Hematopoietic multipotent progenitor cell treated with erythropoietin and hydrocortisone succinate and interleukin-3 and kit ligand, for 8 days (in vitro differentiated cells): ENCODE results near the gene SLC25A47.
"Not testable (repeated sequence)": the region's sequence is repeated elsewhere in the genome, so short reads cannot be mapped to it uniquely, and the experiment has no call there.

ENCODE experiments used
- DNase-seq: peaks from one replicate; pipeline ENCODE4 v3.0.0-alpha.2; 2015

Gene SLC25A47

DNA sequence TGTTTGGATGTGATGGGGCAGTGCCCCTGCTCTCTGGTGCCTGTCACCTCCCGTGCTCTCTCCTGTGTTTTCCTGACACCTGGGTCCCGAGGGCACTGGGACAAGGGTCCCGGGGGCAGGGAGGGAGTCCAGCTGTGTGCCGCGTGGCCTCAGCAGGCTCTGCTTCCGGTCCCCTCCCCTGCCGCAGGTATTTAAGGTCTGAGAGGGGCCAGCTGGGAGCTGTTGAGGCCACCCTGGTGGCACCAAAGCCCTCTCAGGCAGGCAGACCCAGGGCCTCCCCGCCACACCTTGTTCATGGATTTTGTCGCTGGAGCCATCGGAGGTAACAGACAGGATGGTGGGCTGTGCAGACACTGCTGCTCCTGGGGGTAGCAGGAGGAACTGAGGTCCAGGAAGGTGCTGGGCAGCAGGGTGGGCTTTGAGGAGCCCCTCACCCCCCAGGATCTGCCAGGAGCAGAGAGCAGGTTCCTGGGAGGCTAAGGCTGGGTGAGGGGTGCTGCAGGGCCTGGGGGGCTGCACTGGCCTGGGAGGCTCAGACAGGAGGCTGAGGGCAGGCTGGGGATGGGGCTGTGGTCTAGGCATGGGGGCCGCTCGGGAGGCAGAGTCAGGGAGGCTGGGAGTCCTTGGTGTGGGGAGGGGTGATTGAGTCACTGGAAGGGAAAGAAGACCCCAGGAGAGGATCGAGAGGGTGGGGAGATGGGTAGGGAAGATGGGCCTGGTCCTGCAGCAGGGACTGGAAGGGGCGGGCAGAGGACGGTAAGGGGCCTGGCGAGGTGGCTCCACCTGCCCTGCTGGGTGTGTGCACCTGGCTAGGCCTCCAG lies at the start of gene SLC25A47:
TSS of gene SLC25A47 (plus strand) at position 219 of the 821 bp plus-strand sequence. CDS start at position 295, 76 bp downstream.
- DNase-seq, result no peak

DNA sequence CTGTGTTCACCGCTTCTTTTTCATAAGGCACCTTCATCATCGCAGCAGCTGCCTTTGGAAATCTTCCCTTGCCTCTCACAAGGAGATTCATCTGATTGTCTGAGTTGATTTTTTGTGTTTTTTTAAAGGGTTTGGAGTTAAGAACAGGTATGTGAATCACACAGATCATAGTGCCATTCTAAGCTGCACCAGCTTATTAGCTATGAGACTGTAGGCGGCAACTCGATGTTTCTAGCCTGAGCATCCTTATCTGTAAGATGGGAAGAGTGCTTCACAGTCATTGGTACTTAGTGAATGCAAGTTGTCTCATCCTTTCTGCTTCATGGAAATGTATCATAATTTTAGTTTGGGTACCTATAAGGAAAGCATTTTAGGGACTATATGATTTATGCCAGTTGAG lies 48.9 kb upstream of the SLC25A47 start:
- no peak for DNase-seq

DNA sequence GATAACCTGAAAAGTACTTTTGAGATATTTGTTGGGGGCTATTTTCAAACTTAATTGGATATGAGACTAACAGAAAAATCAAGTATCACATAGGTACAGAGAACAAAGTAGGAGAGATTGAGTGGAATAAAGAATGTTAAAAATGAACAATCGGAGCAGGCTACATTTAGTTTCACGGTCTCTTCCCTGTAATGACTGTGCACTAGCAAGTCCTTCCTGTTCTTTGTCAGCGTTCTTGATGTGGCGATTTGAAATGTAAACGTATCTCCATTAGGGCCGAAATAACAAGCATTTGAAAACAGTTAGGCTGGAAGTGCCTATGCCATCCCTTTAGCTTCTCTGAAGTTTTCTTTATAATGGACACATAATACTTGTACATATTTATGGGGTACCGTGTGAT lies 47.9 kb upstream of the SLC25A47 start:
- no peak for DNase-seq

GRCh38 chr14:100278702-100279101 lies 44.4 kb upstream of the SLC25A47 start:
- DNase-seq, result peak; percentile 39

- no peak for DNase-seq
These were observed 44.0 kb upstream of the SLC25A47 start for GRCh38 chr14:100279133-100279532.

DNA sequence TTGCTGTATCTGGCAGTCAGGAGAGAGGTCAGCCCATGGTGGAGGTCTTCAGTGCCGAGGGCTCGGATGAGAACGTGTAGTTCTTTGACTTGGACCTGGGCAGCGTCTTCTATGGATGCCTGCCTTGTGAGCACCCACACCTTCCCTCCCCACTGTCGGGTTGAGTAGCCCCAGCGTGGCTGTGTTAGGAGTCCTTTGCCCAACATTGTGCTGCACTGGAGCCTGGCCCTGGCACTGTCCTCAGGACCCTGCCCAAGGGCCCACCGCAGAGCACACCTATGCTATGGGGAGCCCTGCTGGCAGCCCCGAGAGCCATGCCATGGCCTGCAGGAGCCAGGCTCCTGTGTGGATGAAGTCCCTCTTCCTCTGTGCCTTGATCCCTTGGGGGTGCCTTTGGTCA lies 43.6 kb upstream of the SLC25A47 start:
- no peak for DNase-seq

DNA sequence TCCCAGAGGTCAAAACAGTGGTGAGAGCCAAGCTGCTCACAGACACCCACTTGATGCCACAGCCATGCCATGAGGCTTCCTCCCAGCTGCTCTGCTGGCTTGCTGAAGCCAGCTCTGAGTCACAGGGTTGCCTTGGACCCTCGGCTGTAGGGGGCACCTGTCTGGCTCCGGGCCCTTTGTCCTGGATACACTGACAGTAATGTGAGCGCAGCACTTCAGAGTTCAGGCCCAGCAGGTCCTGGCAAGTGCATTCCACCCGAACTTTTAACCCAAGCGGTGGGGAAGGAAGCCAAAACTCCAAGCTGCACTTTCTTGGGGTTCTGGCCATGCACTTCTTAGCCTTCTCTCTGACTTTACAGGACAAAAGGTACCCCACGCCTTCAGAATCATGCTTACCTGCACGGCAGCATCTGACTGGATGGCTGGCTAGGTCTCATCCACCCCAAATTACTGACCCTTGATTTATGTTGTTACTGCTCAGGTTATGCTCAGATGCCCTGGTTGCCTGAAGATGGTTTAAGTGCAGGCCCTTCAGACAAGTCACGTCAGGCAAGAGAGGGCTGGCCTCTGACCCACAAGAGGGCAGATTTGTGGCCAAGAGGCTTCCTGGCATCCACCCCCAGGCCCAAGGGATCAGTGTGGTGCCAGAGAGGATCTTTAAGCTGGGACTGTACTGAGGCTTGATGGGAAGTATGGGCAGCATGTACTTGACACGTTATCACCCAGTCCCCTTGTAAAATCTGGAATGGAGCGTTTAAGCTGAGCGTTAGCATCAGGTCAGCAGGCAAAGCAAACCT lies 41.7 kb upstream of the SLC25A47 start:
- DNase-seq, result no peak

GRCh38 chr14:100282083-100282350 lies 41.1 kb upstream of the SLC25A47 start:
- DNase-seq, result no peak

- DNase-seq, result no peak
These were observed 40.2 kb upstream of the SLC25A47 start for GRCh38 chr14:100282766-100283419.

- not testable (repeated sequence) for DNase-seq
These were observed 39.7 kb upstream of the SLC25A47 start for GRCh38 chr14:100283436-100283835.

- no peak for DNase-seq
These were observed 38.9 kb upstream of the SLC25A47 start for GRCh38 chr14:100283984-100284881.

- DNase-seq, result peak; percentile 81
These were observed 37.9 kb upstream of the SLC25A47 start for GRCh38 chr14:100285021-100285912.

GRCh38 chr14:100285913-100286400 lies 37.2 kb upstream of the SLC25A47 start:
- DNase-seq, result no peak

DNA sequence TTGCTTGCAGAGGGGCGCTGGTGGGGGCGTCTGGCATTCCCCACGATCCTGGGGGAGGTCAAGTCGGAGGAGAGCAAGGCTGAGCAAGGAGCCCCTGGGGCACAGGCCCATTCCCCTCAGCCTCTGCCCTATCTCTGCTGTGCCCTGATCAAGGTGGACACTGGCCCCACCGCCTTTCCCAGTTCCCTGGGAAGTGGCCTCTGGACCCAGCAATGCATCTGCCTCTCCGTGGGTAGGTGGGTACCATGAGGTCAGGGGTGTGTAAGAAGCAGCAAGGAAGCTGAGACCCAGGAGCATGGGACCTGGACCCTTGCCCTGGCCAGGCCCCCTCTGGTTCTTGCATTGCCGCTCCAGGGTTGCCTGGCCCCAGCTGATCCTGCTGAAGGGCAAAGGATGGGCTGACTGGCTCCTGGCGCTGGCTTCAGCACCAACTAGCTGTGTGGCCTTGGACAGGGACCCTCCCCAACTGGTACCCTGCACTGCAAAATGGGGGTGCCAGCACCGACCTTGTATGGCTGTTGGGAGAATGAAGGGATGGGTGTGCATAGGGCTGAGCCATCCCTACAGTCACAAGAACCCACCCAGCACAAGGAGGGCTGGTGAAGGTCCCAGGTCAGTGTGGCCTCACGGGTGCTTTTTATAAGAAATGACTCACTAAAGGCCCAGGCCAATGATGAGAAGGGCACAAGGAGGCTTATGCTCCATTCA lies 36.5 kb upstream of the SLC25A47 start:
- no peak for DNase-seq

GRCh38 chr14:100287202-100287997 lies 35.7 kb upstream of the SLC25A47 start:
- DNase-seq, result no peak

- not testable (repeated sequence) for DNase-seq
These were observed 35.2 kb upstream of the SLC25A47 start for GRCh38 chr14:100287998-100288295.

DNA sequence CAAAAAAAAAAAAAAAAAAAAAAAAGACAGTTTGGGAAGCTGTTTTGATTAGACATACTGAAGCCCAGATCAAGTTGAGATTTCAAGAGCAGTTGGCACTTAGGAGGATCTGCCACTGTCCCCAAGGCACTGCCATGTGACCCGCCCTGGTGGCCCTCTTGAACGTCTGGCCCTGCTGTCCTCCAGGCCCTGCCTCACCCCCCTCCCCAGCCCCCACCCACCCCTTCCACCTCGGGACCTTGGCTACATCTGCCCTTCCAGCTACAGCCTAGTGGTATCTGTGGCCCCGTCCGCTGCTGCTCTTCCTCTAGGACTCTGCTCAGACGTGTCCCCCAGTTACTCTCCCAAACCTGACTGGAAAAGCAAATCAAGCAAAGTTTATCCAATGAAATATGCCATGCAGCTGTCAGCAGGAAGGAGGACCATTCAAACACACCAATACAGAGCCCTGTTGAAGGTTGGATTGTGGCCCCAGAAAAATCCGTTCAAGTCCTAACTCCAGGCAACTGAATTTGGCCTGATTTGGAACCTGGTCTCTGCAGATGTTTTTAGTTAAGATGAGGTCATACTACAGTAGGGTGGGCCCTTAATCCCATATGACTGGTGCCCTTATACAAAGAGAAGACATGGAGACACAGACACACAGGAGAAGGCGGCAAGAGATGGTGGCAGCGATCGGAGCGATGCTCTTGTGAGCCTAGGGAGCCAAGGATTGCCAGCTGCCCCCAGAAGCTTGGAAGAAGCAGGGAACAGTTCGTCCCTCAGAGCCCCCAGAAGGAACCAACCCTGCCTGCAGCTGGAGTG lies 34.6 kb upstream of the SLC25A47 start:
- no peak for DNase-seq

DNA sequence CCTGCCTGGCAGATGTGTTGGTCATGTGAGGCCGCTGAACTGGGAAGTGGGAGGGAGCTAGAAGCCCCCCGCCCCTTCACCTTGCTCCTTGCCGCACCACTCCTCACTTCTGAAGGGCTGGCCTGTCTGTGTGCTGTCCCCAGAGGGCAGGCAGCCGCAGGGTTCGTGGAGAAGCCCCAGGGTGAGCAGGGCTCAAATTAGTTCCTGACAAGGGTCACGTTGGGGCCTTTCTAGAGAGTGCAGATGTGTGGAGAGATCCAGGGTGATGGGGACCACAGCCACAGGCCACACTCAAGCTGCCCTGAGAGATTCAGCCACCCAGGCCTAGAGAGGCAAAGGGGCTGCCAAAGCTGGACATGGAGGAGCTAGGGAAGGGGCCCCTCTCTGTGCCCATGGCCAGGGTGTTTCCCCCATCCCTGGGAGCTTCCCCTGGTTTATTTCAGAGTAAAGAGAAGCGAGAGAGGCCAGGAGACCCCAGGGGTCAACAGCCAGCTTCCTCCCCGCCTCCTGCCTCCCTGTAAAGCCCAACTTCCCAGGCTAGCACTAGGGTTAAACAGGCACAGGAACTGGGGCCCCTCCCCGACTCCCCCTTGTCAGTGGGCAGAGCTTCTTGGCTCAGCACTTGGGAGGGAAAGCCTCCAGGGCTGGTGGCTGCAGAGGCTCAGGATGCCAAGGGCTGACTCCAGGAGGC lies 33.1 kb upstream of the SLC25A47 start:
- no peak for DNase-seq
